Endometrial microvascular endothelial cells (primary cell): Measurements from ENCODE around the gene COA7. TPM values are rescaled to one million over a fixed set of nuclear protein-coding genes. Genes with fewer than 3 reads are reported as not detected.

Source experiments
- in situ Hi-C: cut with HindIII; loops from 2 replicates; pipeline ENCODE4 v1.10.0; 2017; ENCODE audit warnings: low sequenced_read_pairs, low pct_unique_long_range_greater_than_20kb; ENCODE audit errors: inconsistent ontology term
- total RNA-seq: library from RNA; depleted of rRNA; stranded (reverse); fragments of >200 nt; gene quantifications from one replicate; pipeline ENCODE4 v1.2.3, GENCODE V29; 2015; ENCODE audit errors: inconsistent ontology term

Gene COA7
- total RNA-seq, 1 donor from 2014 or later = 19.4 TPM

GRCh38 chr1:52651904-52652303 is 46.2 kb downstream of the COA7 start:
- in situ Hi-C loops = no loop called here

DNA sequence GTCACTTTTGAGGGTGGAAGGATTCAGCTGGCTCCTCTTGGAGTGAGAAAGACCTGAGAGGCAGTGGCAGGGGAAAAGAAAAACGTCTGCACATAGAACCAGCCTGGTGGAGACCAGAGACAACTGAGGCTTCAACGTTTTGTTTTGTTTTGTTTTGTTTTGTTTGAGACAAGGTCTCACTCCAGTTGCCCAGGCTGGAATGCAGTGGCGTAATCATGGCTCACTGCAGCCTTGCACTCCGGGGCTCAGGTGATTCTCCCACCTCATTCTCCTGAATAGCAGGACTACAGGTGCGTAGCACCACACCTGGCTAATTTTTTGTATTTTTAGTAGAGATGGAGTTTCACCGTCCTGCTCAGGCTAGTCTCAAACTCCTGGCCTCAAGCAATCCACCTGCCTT is 52.9 kb downstream of the COA7 start:
- in situ Hi-C loops = no loop called here

DNA sequence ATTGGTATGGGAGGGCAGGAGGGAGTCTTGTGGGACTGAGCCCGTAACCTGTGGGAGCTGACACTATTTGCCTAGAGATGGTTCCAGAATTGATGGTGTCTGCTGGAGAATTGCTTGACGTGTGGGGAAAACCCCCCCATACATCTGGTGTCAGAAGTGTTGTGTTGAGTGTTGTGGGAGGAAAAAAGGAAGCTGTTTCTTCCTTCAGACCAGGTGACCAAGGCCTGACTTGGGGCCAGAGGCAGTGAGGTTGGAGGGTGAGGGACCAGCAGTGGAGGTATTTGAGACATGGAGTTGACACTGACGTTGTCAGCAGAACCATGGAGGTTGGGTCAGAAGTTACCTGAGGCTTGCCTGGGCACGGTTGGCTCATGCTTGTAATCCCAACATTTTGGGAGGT is 56.8 kb downstream of the COA7 start:
- in situ Hi-C loops = no loop called here

DNA sequence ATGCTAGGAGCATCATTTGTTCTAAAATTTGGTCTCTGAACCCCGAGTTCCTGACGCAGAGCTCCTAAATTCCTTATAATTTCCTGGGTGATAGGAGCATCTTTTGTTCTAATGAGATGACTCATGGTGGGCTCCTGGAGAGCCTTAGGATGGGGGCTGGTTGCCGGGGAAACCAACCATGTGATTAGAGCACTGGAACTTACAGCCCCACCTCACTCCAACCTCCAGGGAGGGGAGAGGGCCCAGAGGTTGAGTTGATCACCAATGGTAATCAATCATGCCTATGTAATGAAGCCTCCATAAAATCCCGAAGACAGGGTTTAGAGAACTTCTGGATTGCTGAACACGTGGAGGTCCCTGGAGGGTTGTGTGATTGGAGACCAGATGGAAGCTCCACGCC is 57.5 kb downstream of the COA7 start:
- in situ Hi-C loops = no loop called here

GRCh38 chr1:52637946-52638345 is 60.2 kb downstream of the COA7 start:
- in situ Hi-C loops = no loop called here

GRCh38 chr1:52636721-52637695 is 61.1 kb downstream of the COA7 start:
- in situ Hi-C loops = no loop called here

- in situ Hi-C loops = no loop called here
Measured at GRCh38 chr1:52635321-52636089, 62.6 kb downstream of the COA7 start.

Other genes with a start within 250 kb of the COA7 start
- gene TUT4, start 145.3 kb downstream of the COA7 start, total RNA-seq = 33.1 TPM
- gene GPX7, start 96.0 kb downstream of the COA7 start, total RNA-seq = 35.3 TPM
- not detected for gene SHISAL2A, start 65.2 kb downstream of the COA7 start, total RNA-seq
- 39.9 TPM for gene ZYG11B, start 28.1 kb upstream of the COA7 start, total RNA-seq
- gene ZYG11A, start 144.4 kb upstream of the COA7 start, total RNA-seq = under 0.01 TPM
- 4.5 TPM for gene ECHDC2, start 223.4 kb upstream of the COA7 start, total RNA-seq
- gene SCP2, start 228.9 kb upstream of the COA7 start, total RNA-seq = 132 TPM